Measurements from ENCODE around the gene POLR3K. TPM values are rescaled to one million over a fixed set of nuclear protein-coding genes. Genes with fewer than 3 reads are reported as not detected.
"Not testable (repeated sequence)": the region's sequence is repeated elsewhere in the genome, so short reads cannot be mapped to it uniquely, and the experiment has no call there.

POLR3K gene
- total RNA-seq, 1 donor from 2014 or later: 12.8 TPM

- H3K4me1 ChIP-seq; H3K4me3 ChIP-seq; DNase-seq (ENCODE audit: extremely low spot score in 2 of 2); H3K27ac ChIP-seq; intact Hi-C loops (cut with DNase I); H3K9me3 ChIP-seq; H3K27me3 ChIP-seq; H3K36me3 ChIP-seq: not testable (repeated sequence)
Observed at GRCh38 chr16:10772-11171, 42.6 kb downstream of the POLR3K start.

- no peak overlapping the region for H3K27ac ChIP-seq
- no peak for TF ChIP-seq POLR2AphosphoS5 (IDR thresholded peaks at IDR 0.05; ENCODE audit: insufficient read depth in 1 of 2, low read depth in 1 of 2)
- TF ChIP-seq CTCF (IDR thresholded peaks at IDR 0.05): no peak
- TF ChIP-seq POLR2A (IDR thresholded peaks at IDR 0.05): no peak
- peak in 1 of 2 donors; percentile 85 for DNase-seq (ENCODE audit: extremely low spot score in 2 of 2)
- H3K9me3 ChIP-seq: no peaks in the 10 kb centered on the region
- no peaks in the 10 kb centered on the region for H3K4me1 ChIP-seq
- intact Hi-C loops (cut with DNase I): no loop called here
- no peaks in the 10 kb centered on the region for H3K36me3 ChIP-seq
- H3K27me3 ChIP-seq: no peaks in the 10 kb centered on the region
- no peak overlapping the region for H3K4me3 ChIP-seq
Observed at GRCh38 chr16:9903-10665, 43.3 kb downstream of the POLR3K start.

Small RNAs within 50 kb of the gene (microRNA-seq; reads per million reads assigned to microRNA genes)
- not detected for gene MIR6859-4 (ENCODE audit: borderline number of aligned reads, borderline replicate concordance)

Small RNAs within 50 kb of the gene (small RNA-seq; reads per million reads assigned to genes)
- gene MIR6859-4: not detected
- not detected for gene Z69720.2

Other genes starting within 250 kb of the POLR3K start
- 15.0 TPM for gene SNRNP25, start 220 bp upstream of the POLR3K start, total RNA-seq
- 86.9 TPM for gene RHBDF1, start 19.0 kb upstream of the POLR3K start, total RNA-seq
- 124 TPM for gene MPG, start 24.6 kb upstream of the POLR3K start, total RNA-seq
- 29.2 TPM for gene NPRL3, start 85.1 kb upstream of the POLR3K start, total RNA-seq
- gene HBZ, start 99.0 kb upstream of the POLR3K start, total RNA-seq: not detected
- gene HBM, start 112.4 kb upstream of the POLR3K start, total RNA-seq: not detected
- gene HBA2, start 119.3 kb upstream of the POLR3K start, total RNA-seq: 697 TPM
- gene HBA1, start 123.1 kb upstream of the POLR3K start, total RNA-seq: 523 TPM
- not detected for gene HBQ1, start 126.9 kb upstream of the POLR3K start, total RNA-seq
- 79.3 TPM for gene LUC7L, start 175.8 kb upstream of the POLR3K start, total RNA-seq
- 23.3 TPM for gene FAM234A, start 181.2 kb upstream of the POLR3K start, total RNA-seq
- 5.4 TPM for gene RGS11, start 222.3 kb upstream of the POLR3K start, total RNA-seq
- not detected for gene ARHGDIG, start 227.0 kb upstream of the POLR3K start, total RNA-seq
- not detected for gene PDIA2, start 229.6 kb upstream of the POLR3K start, total RNA-seq

Data from vagina (tissue), 2 donors.